KMS-11 (cell line): ENCODE data around the gene TP53I13.

ENCODE experiments used
- H2AFZ ChIP-seq: fragments of 200-600 bp; sonication (generic); 2 replicates; pipeline ENCODE4 v1.6.1; 2016; ENCODE audit warnings: antibody characterized with exemption, mixed run types, low read depth
- H3K27ac ChIP-seq: fragments of 200-600 bp; sonication (generic); 2 replicates; pipeline ENCODE4 v1.6.1; 2016; ENCODE audit warnings: mild to moderate bottlenecking, mixed run types
- H3K27me3 ChIP-seq: fragments of 200-600 bp; sonication (generic); 2 replicates; pipeline ENCODE4 v1.6.1; 2017; ENCODE audit warnings: mild to moderate bottlenecking, low read depth, mixed run types, moderate library complexity; ENCODE audit not compliant: insufficient read depth
- H3K36me3 ChIP-seq: fragments of 200-600 bp; sonication (generic); 2 replicates; pipeline ENCODE4 v1.6.1; 2017; ENCODE audit warnings: mild to moderate bottlenecking, mixed run types; ENCODE audit not compliant: insufficient read depth
- H3K4me1 ChIP-seq: fragments of 200-600 bp; sonication (generic); 2 replicates; pipeline ENCODE4 v1.6.1; 2016; ENCODE audit warnings: mild to moderate bottlenecking, low read depth, mixed run types; ENCODE audit not compliant: poor library complexity, severe bottlenecking
- H3K4me2 ChIP-seq: fragments of 200-600 bp; sonication (generic); 2 replicates; pipeline ENCODE4 v1.7.0; 2016; ENCODE audit warnings: mild to moderate bottlenecking, mixed run types
- H3K4me3 ChIP-seq: fragments of 200-600 bp; sonication (generic); IDR thresholded peaks from 2 replicates; pipeline ENCODE4 v1.6.1; 2017; ENCODE audit warnings: low read depth, low read length, mixed read lengths; ENCODE audit not compliant: insufficient read depth
- H3K79me2 ChIP-seq: fragments of 200-600 bp; sonication (generic); 2 replicates; pipeline ENCODE4 v1.6.1; 2016; ENCODE audit warnings: low read depth, mixed run types; ENCODE audit not compliant: insufficient read depth
- H3K9ac ChIP-seq: fragments of 200-600 bp; sonication (generic); 2 replicates; pipeline ENCODE4 v1.6.1; 2016; ENCODE audit warnings: mild to moderate bottlenecking, mixed run types
- H4K20me1 ChIP-seq: fragments of 200-600 bp; sonication (generic); 2 replicates; pipeline ENCODE4 v1.6.1; 2016; ENCODE audit warnings: mild to moderate bottlenecking, mixed run types; ENCODE audit not compliant: insufficient read depth
- TF ChIP-seq, protein P1 (sequence below): fragments of 200-600 bp; sonication (generic); conservative IDR thresholded peaks from 2 replicates; pipeline ENCODE4 v1.6.1; 2017; ENCODE audit warnings: low read depth, mild to moderate bottlenecking, antibody characterized with exemption, low read length, moderate library complexity, mixed read lengths

Gene TP53I13

DNA sequence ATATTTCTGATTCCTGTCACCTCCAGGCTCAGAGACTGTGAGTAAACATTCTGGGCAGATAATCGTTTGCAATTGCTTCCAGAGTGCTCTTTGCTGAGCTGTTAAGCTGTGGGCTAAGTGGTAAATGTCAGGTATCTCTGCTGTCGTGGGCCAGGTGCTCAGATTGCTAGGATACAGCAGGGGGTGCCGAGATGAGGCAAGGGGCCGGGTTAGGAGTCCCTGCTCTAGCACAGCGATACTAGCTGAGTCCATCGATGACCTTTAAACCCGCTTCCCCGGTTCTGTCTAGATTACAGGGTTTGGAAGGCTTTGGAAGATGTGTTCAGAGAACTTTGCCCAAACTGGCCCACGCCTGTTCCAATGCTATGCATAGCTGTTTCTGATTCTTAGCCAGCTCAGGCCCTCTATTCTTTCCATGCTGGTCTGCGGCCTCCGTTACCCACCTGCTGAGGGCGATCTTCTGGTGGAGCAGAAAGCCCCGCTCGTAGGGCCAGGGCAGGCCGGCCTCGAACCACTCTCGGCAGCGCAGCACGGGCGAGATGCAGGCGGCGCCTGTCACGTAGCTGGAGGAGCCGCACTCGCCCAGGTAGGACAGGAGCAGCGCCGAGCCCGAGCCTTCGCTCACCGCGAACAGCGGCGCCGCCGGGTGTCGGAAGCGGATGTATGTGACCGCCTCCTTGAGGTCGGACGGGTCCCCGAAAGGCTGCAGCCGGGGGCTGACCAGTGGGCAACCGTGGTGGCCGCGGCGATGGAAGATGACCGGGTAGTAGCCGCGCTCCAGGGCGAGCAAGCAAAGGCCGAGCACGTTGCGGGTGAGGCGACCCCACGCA lies 2.6 kb upstream of the TP53I13 start:
- peaks cover 30% of the 10 kb centered on the region for H3K4me1 ChIP-seq
- H3K79me2 ChIP-seq: peaks cover 11% of the 10 kb centered on the region; the same call in 1 of the 2 replicates
- H3K27me3 ChIP-seq: no peaks in the 10 kb centered on the region
- no peaks in the 10 kb centered on the region for H3K36me3 ChIP-seq
- H4K20me1 ChIP-seq: no peaks in the 10 kb centered on the region
- TF ChIP-seq, protein P1, sequence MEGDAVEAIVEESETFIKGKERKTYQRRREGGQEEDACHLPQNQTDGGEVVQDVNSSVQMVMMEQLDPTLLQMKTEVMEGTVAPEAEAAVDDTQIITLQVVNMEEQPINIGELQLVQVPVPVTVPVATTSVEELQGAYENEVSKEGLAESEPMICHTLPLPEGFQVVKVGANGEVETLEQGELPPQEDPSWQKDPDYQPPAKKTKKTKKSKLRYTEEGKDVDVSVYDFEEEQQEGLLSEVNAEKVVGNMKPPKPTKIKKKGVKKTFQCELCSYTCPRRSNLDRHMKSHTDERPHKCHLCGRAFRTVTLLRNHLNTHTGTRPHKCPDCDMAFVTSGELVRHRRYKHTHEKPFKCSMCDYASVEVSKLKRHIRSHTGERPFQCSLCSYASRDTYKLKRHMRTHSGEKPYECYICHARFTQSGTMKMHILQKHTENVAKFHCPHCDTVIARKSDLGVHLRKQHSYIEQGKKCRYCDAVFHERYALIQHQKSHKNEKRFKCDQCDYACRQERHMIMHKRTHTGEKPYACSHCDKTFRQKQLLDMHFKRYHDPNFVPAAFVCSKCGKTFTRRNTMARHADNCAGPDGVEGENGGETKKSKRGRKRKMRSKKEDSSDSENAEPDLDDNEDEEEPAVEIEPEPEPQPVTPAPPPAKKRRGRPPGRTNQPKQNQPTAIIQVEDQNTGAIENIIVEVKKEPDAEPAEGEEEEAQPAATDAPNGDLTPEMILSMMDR: peak; percentile 46
- H3K4me3 ChIP-seq: peak overlapping the region; percentile 17
- peak overlapping the region; percentile 55 for H3K9ac ChIP-seq
- peak overlapping the region; percentile 90 for H3K27ac ChIP-seq
- H3K4me2 ChIP-seq: peak overlapping the region; percentile 97
- peak overlapping the region; percentile 96 for H2AFZ ChIP-seq

DNA sequence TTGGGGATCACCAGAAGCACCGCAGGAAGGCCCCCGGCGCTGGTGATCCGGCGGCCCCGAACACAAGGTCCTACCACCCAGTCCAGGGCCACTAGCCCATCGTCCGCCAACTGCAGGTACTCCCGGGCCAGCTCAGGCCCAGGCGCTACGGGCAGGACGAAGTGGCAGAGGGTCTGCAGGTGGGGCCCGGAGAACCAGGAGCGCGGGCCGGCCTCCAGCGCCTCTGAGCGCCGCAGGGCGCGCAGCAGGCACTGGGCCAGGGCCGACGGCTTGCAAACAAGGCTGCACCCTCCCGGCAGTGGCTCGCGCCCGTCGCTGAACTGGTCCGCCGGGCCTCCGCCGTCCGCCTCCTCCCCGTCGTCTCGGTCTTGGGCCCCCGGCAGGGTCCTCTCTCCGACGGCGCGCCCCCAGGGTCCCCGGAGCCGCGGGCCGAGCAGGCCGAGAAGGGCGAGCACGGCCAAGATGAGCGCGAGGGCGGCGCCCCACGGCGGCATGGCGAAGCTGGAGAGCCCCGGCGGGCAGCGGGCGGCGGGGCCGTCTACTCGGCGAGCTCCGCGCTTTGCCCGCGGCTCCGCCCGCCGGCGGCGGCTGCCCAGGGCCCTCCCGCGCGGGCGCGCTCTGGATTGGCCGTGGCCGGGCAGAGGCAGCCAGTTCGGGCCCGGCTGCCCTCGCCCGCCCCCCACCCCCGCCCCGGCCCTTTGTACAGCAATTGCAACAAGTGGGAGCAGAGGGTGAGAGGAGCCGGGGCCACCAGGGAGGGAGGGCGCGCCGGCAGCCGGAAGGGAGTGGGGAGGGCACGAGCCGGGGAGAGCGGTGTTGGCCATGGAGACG lies 1.8 kb upstream of the TP53I13 start, which contains the start of gene ABHD15:
ABHD15 (minus strand) TSS at position 565 of the 831 bp plus-strand sequence; CDS start at position 494, 71 bp downstream.
- H3K27me3 ChIP-seq: no peaks in the 10 kb centered on the region
- TF ChIP-seq, protein P1: no peak; the same call in 1 of the 2 replicates
- no peaks in the 10 kb centered on the region for H4K20me1 ChIP-seq
- H3K36me3 ChIP-seq: no peaks in the 10 kb centered on the region
- H3K79me2 ChIP-seq: peaks cover 11% of the 10 kb centered on the region; the same call in 1 of the 2 replicates
- H3K9ac ChIP-seq: peak within 1 kb of the TSS; percentile 76
- H3K27ac ChIP-seq: peak within 1 kb of the TSS; percentile 90
- peak within 1 kb of the TSS; percentile 17 for H3K4me3 ChIP-seq
- H3K4me1 ChIP-seq: peaks cover 30% of the 10 kb centered on the region
- H2AFZ ChIP-seq: peak within 1 kb of the TSS; percentile 96
- H3K4me2 ChIP-seq: peak within 1 kb of the TSS; percentile 97

DNA sequence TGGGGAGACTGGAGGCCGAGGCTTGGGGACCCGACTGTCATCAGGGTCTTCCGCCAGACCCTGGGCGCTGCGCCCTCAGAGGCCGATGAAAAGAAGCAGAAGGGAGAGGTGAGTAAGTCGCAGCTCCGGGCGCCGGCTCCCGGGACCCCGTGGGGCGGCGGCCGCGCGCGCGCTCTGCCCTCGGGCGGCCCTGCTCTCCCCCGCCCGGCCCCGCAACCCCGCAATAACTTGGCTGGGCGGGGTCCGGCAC lies 1.3 kb upstream of the TP53I13 start:
- H4K20me1 ChIP-seq: no peaks in the 10 kb centered on the region
- H3K36me3 ChIP-seq: no peaks in the 10 kb centered on the region
- peak overlapping the region; percentile 96 for H2AFZ ChIP-seq
- TF ChIP-seq, protein P1: no peak
- peaks cover 11% of the 10 kb centered on the region; the same call in 1 of the 2 replicates for H3K79me2 ChIP-seq
- peak overlapping the region; percentile 76; the same call in 1 of the 2 replicates for H3K9ac ChIP-seq
- peak overlapping the region; percentile 74 for H3K4me2 ChIP-seq
- peak overlapping the region; percentile 90 for H3K27ac ChIP-seq
- H3K4me3 ChIP-seq: no peak overlapping the region
- peaks cover 30% of the 10 kb centered on the region for H3K4me1 ChIP-seq
- no peaks in the 10 kb centered on the region for H3K27me3 ChIP-seq

DNA sequence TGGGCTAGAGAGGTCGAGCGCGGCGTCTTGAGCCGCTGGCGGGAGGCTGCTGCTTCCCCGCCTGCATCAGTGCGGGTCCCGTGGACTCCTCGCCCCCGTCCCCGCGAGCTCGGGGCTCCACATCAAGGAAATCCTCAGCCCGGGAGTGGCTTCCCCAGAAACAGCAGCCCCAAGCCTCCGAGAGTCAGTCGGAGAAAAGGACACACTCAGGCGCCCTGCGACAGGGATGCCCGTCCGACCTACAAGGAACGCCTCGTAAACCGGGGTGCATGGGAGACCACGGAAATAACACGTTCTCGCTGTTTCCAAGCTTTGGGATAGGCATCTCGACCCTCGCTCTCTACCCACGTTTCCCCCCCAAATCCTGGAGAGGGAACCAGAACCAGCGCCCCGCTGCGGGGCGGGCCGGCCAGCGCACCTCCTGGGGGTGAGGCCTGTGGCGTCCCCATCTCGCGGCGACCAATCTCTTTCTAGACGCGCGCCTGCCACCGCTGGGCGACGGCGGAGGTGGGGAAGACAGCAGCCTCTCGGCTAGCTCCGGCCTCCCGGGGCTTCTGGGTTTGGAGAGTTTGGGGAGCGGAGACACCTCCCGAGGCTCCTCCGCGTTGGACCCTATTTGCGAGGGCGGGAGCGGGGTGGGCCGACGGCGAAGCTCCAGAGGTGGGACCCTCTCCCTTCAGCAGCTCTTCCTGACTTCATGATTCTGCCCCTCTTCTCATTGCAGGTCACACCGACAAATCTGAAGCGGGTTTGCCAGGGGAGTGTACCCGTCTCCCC lies 759 bp upstream of the TP53I13 start:
- H4K20me1 ChIP-seq: no peaks in the 10 kb centered on the region
- TF ChIP-seq, protein P1: peak; percentile 19; the same call in 1 of the 2 replicates
- H3K4me2 ChIP-seq: peak overlapping the region; percentile 74
- no peaks in the 10 kb centered on the region for H3K36me3 ChIP-seq
- no peak overlapping the region for H3K4me3 ChIP-seq
- peak overlapping the region; percentile 90 for H3K27ac ChIP-seq
- H3K4me1 ChIP-seq: peaks cover 30% of the 10 kb centered on the region
- peaks cover 11% of the 10 kb centered on the region; the same call in 1 of the 2 replicates for H3K79me2 ChIP-seq
- H3K9ac ChIP-seq: peak overlapping the region; percentile 76
- no peaks in the 10 kb centered on the region for H3K27me3 ChIP-seq
- peak overlapping the region; percentile 96 for H2AFZ ChIP-seq
